MM.1S (cell line): ENCODE measurements around the gene PAX8.
"Not testable (repeated sequence)": the region's sequence is repeated elsewhere in the genome, so short reads cannot be mapped to it uniquely, and the experiment has no call there.

Experiments used
- DNase-seq: peaks from one replicate; pipeline ENCODE4 v3.0.0-alpha.2; 2015
- H2AFZ ChIP-seq: fragments of 300-600 bp; sonication (generic); 2 replicates; pipeline ENCODE4 v1.6.0; 2016; ENCODE audit warnings: antibody characterized with exemption, low read length
- H3F3A ChIP-seq: fragments of 300-600 bp; sonication (generic); 2 replicates; pipeline ENCODE4 v1.6.1; 2016; ENCODE audit warnings: mild to moderate bottlenecking, antibody characterized with exemption, low read length, moderate library complexity, mixed read lengths; ENCODE audit not compliant: insufficient read depth
- H3K27ac ChIP-seq: fragments of 300-600 bp; sonication (generic); 2 replicates; pipeline ENCODE4 v1.5.1; 2016; ENCODE audit warnings: mild to moderate bottlenecking, low read length
- H3K27me3 ChIP-seq: fragments of 300-600 bp; sonication (generic); replicated peaks from 2 replicates; pipeline ENCODE4 v1.6.0; 2016; ENCODE audit warnings: low read length; ENCODE audit not compliant: insufficient read depth
- H3K36me3 ChIP-seq: fragments of 300-600 bp; sonication (generic); replicated peaks from 2 replicates; pipeline ENCODE4 v1.6.1; 2016; ENCODE audit warnings: mild to moderate bottlenecking, low read length, mixed read lengths; ENCODE audit not compliant: insufficient read depth
- H3K4me1 ChIP-seq: fragments of 300-600 bp; sonication (generic); 2 replicates; pipeline ENCODE4 v1.6.1; 2016; ENCODE audit warnings: low read length, mixed read lengths
- H3K4me2 ChIP-seq: fragments of 300-600 bp; sonication (generic); 2 replicates; pipeline ENCODE4 v1.6.0; 2016; ENCODE audit warnings: low read depth, low read length
- H3K4me3 ChIP-seq: fragments of 300-600 bp; sonication (generic); 2 replicates; pipeline ENCODE4 v1.5.1; 2016; ENCODE audit warnings: low read length, mixed read lengths
- H3K79me2 ChIP-seq: fragments of 300-600 bp; sonication (generic); 2 replicates; pipeline ENCODE4 v1.6.1; 2016; ENCODE audit warnings: mixed run types, low read length, mixed read lengths
- H3K9ac ChIP-seq: fragments of 300-600 bp; sonication (generic); 2 replicates; pipeline ENCODE4 v1.6.1; 2016; ENCODE audit warnings: low read length, mixed read lengths
- H3K9me2 ChIP-seq: fragments of 300-600 bp; sonication (generic); replicated peaks from 2 replicates; pipeline ENCODE4 v1.6.1; 2016; ENCODE audit warnings: mild to moderate bottlenecking, low read length, mixed read lengths; ENCODE audit not compliant: insufficient read depth
- H3K9me3 ChIP-seq: fragments of 300-600 bp; sonication (generic); replicated peaks from 2 replicates; pipeline ENCODE4 v1.6.1; 2016; ENCODE audit warnings: mild to moderate bottlenecking, low read length, mixed read lengths; ENCODE audit not compliant: insufficient read depth
- H4K20me1 ChIP-seq: fragments of 300-600 bp; sonication (generic); 2 replicates; pipeline ENCODE4 v1.6.1; 2016; ENCODE audit warnings: mild to moderate bottlenecking, low read length, moderate library complexity, mixed read lengths; ENCODE audit not compliant: insufficient read depth
- EZH2 ChIP-seq: fragments of 300-600 bp; sonication (generic); optimal IDR thresholded peaks from 2 replicates; pipeline ENCODE3; 2017; ENCODE audit warnings: low read depth, mild to moderate bottlenecking, antibody characterized with exemption, low read length, mixed read lengths
- EZH2phosphoT487 ChIP-seq: fragments of 300-600 bp; sonication (generic); IDR thresholded peaks from 2 replicates; pipeline ENCODE4 v1.6.1; 2018; ENCODE audit warnings: antibody characterized with exemption, low read length
- TF ChIP-seq, protein P1 (sequence below): fragments of 300-600 bp; sonication (generic); IDR thresholded peaks from 2 replicates; pipeline ENCODE4 v1.5.1; 2016; ENCODE audit warnings: antibody characterized with exemption, low read length, mixed read lengths

The PAX8 gene

DNA sequence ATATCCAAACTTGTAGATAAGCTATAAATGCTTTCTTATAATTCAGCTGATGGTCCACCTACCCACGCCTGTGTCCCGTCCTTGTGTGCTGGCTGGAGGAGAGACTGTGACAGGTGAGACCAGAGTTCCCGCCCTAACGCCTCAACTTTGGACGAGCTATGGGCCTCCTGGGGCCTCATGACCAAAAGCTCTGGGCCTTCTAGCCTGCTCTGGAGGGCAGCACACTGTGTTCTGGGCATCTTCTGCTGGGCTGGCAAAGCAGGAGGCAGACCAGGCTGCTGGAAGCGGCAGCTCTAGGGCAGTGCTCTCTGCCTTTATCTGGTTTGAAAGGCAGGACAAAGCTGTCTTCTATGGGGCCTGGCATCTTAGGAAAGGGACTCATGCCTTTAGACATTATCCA, 26.0 kb upstream of the PAX8 start:
- DNase-seq, result no peak
- no peaks in the 10 kb centered on the region for H3F3A ChIP-seq
- no peaks in the 10 kb centered on the region for H3K36me3 ChIP-seq
- H2AFZ ChIP-seq, result no peak overlapping the region
- no peak overlapping the region for H3K9ac ChIP-seq
- H3K4me3 ChIP-seq, result no peak overlapping the region
- TF ChIP-seq EZH2 (no peak), EZH2phosphoT487 (no peak)
- TF ChIP-seq, protein P1, sequence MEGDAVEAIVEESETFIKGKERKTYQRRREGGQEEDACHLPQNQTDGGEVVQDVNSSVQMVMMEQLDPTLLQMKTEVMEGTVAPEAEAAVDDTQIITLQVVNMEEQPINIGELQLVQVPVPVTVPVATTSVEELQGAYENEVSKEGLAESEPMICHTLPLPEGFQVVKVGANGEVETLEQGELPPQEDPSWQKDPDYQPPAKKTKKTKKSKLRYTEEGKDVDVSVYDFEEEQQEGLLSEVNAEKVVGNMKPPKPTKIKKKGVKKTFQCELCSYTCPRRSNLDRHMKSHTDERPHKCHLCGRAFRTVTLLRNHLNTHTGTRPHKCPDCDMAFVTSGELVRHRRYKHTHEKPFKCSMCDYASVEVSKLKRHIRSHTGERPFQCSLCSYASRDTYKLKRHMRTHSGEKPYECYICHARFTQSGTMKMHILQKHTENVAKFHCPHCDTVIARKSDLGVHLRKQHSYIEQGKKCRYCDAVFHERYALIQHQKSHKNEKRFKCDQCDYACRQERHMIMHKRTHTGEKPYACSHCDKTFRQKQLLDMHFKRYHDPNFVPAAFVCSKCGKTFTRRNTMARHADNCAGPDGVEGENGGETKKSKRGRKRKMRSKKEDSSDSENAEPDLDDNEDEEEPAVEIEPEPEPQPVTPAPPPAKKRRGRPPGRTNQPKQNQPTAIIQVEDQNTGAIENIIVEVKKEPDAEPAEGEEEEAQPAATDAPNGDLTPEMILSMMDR, result no peak
- H3K27me3 ChIP-seq, result no peaks in the 10 kb centered on the region
- no peaks in the 10 kb centered on the region for H3K9me3 ChIP-seq
- H3K4me1 ChIP-seq, result no peaks in the 10 kb centered on the region
- no peaks in the 10 kb centered on the region for H3K79me2 ChIP-seq
- H3K9me2 ChIP-seq, result no peaks in the 10 kb centered on the region
- no peaks in the 10 kb centered on the region for H4K20me1 ChIP-seq
- H3K27ac ChIP-seq, result no peak overlapping the region
- H3K4me2 ChIP-seq, result no peak overlapping the region

- not testable (repeated sequence) for H3K9me3 ChIP-seq, H3F3A ChIP-seq, H3K9ac ChIP-seq, H3K36me3 ChIP-seq, H4K20me1 ChIP-seq, H3K4me3 ChIP-seq, H3K79me2 ChIP-seq, H3K27ac ChIP-seq, H3K4me2 ChIP-seq, H3K27me3 ChIP-seq, H3K9me2 ChIP-seq, H3K4me1 ChIP-seq, H2AFZ ChIP-seq, DNase-seq
These were observed 23.7 kb upstream of the PAX8 start for GRCh38 chr2:113302216-113302980.

DNA sequence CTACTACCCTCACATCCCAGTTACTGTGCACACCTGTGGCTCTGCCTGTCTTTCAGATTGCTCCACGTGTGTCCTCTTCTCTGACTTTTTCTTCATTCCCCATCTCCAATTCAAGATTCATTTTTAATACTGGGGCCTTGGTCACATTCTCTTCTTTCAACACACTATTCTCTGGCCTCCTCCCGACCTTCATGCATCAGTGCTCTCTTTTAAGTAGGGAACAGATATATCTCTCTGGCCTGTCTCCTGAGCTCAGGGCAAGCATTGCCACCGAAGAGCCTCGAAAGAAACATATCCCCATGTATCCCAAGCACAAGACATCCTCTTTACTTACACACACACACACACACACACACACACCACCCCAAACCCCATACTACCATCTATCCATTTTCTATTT, 21.6 kb upstream of the PAX8 start:
- H3K36me3 ChIP-seq, result no peaks in the 10 kb centered on the region
- no peak overlapping the region for H2AFZ ChIP-seq
- H3K4me1 ChIP-seq, result no peaks in the 10 kb centered on the region
- H3K27me3 ChIP-seq, result no peaks in the 10 kb centered on the region
- no peak for TF ChIP-seq EZH2phosphoT487
- TF ChIP-seq, protein P1, result no peak
- TF ChIP-seq EZH2, result no peak
- no peak overlapping the region for H3K4me2 ChIP-seq
- DNase-seq, result no peak
- no peaks in the 10 kb centered on the region for H4K20me1 ChIP-seq
- H3K9ac ChIP-seq, result no peak overlapping the region
- no peaks in the 10 kb centered on the region for H3K9me2 ChIP-seq
- H3K79me2 ChIP-seq, result no peaks in the 10 kb centered on the region
- H3F3A ChIP-seq, result no peaks in the 10 kb centered on the region
- H3K27ac ChIP-seq, result no peak overlapping the region
- H3K9me3 ChIP-seq, result no peaks in the 10 kb centered on the region
- H3K4me3 ChIP-seq, result no peak overlapping the region

- TF ChIP-seq EZH2, result no peak
- no peak for TF ChIP-seq EZH2phosphoT487
- TF ChIP-seq, protein P1, result no peak
- Histone ChIP-seq H3K9me2 (no peaks in the 10 kb centered on the region), H4K20me1 (no peaks in the 10 kb centered on the region), H3K79me2 (no peaks in the 10 kb centered on the region), H3K27me3 (no peaks in the 10 kb centered on the region), H3K27ac (no peak overlapping the region), H2AFZ (no peak overlapping the region), H3K9me3 (no peaks in the 10 kb centered on the region), H3K9ac (no peak overlapping the region), H3K4me1 (no peaks in the 10 kb centered on the region), H3F3A (no peaks in the 10 kb centered on the region), H3K4me3 (no peak overlapping the region), H3K4me2 (no peak overlapping the region), H3K36me3 (no peaks in the 10 kb centered on the region)
- DNase-seq, result no peak
These were observed 19.5 kb upstream of the PAX8 start for GRCh38 chr2:113298176-113298575.
